HG02571 (cell line): ENCODE results near the gene CADM3.

Experiments
- ATAC-seq: cut with Tn5 transposase; IDR thresholded peaks from one replicate; pipeline ENCODE4 v1.9.1; 2021; ENCODE audit warnings: mild to moderate bottlenecking, moderate library complexity; ENCODE audit not compliant: unreplicated experiment

CADM3 gene, protein sequence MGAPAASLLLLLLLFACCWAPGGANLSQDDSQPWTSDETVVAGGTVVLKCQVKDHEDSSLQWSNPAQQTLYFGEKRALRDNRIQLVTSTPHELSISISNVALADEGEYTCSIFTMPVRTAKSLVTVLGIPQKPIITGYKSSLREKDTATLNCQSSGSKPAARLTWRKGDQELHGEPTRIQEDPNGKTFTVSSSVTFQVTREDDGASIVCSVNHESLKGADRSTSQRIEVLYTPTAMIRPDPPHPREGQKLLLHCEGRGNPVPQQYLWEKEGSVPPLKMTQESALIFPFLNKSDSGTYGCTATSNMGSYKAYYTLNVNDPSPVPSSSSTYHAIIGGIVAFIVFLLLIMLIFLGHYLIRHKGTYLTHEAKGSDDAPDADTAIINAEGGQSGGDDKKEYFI

DNA sequence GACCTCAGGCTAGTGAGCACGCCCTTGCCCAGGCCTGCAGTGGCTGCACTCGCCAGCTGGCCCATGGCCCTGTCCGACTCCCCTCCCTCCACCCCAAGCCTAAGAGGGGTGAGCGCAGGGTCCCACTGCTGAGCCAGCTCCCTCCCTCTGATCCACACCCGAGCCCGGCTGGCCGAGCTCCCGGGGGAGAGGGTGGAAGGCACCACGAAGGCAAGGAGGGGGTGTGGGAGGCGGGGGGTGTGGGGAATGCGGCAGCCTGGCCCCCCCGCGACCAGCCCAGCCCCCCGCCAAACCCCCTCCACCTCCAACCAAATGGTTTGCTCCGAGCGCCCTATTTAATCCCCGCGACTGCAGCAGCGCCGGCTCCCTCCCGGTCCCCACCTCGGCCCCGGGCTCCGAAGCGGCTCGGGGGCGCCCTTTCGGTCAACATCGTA is at the start of gene CADM3:
Gene CADM3, plus strand, starts transcription at position 362 of the 434 bp plus-strand sequence. CDS start 151 bp downstream, outside the sequence.
- ATAC-seq = no peak

DNA sequence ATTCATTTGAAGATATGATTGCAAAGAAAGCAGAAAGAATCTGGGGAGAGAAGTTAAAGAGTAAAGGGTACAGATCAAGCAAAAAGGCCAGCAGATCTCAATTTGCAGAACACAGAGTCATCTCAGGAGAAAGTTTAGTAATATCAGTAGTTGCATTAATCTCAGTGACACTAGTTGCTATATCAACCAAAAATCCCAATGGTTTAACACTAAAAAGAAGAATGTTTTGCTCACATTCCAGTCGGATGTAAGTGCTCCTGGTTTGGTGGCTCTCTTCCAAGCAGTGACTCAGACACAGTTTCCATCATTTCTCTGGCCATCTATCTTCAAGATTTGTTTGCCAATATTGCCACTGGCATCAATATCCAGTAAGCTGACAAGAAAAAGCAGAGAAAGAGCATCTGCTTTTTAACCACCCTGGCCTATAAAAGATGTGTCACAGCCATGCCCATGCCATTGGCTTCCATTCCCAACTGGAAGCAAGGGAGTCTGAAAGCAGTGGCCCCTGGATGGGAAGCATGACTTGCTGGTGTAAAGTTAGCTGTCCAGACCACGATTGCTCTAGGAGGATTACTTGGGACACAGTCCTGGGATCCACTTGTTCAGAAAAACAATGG is 49.3 kb upstream of the CADM3 start:
- ATAC-seq = peak; percentile 81

DNA sequence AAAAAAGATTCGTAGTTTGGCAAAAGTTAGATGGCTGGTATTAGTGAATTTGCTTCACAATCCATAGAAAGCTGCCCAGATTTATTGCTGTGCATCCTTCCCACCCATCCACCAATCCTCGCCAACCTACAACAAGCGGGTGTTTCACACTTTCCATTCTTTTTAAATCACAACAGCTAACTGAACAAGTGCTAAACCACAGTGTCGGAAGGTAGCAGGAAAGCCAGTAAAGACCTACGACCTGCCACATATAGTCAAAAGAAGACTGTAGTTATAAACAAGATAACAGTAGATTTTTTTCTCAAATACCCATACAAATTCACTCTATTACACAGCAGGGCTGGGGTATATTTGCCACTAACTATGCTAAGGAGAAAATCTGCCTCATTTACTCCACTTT is 47.8 kb upstream of the CADM3 start:
- ATAC-seq = no peak

DNA sequence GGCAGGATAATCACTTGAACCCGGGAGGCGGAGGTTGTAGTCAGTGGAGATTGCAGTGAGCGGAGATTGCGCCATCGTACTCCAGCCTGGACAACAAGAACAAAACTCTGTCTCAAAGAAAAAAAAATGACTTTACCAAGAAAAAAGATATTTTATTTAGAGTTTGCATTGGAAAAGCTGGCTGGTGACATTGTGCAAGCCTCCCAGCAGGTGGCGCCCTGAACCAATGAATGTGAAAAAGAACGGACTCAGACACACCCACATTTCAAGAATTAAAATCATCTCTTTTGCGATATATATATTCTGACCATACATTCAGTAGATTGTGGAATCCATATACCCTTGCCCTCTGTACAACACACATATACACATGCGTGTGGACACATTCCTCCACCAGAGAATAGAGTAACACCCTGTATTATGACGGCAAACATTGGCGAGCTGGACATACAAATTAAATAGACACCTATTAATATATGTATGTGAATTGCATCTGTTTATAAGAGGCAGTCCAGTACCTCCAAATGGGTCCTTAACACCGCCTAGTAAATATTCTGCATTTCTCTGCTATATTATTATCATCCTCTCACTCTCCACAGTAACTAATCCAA is 39.0 kb upstream of the CADM3 start:
- no peak for ATAC-seq

DNA sequence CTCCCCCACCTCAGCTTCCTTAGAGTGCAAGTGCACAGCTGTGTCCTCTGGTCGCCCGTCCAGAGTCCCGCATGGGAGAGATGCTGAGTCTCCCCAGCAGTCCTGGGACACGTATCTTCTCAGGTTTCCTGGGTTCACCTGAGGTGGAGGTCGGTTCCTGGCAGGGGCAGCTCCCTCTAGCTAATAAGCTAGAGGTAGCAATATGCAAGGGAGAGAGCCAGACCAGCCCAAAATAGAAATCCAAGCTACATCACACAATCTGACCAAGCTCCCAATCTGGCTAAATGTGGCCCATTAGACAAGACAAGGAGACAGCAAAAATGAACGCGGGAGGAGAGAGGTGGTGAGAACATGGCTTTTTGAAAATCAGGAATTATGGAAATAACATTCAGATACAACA is 30.9 kb upstream of the CADM3 start:
- no peak for ATAC-seq

DNA sequence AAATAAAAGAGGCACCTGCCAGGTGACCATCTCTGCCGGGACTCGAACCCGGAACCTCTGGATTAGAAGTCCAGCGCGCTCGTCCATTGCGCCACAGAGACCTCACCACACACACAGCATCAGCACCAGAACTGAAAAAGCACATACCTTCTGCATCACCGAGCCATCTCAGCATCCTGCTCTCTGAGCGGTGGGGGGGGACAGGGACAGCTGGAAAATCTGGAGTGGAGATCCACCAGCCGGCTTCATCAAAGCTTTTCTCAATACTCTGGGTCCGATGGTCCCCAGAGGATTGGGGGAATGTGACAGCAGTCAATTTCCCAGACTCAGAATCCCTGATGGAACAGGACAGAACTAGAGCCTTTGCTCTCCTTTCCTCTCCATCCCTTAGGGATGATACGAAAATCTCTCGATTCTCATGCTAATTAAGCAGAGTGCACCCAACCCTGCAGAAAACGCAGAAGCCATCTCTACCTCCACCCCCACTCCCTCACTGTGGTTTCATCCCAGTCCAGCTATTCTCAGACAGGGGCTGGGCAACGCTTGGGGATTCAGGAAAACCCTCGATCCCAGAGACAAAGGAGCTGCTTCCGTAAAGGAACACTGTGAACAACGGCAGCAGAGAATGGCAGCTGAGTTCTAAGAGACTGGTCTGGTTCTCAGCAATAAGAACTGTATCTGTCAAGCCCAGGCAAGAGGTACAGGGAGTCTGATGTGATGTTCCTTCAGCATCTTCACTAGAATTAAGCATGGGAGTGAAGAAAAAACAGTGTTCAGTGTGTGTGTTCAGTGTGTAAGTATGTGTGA is 29.6 kb upstream of the CADM3 start:
- no peak for ATAC-seq

DNA sequence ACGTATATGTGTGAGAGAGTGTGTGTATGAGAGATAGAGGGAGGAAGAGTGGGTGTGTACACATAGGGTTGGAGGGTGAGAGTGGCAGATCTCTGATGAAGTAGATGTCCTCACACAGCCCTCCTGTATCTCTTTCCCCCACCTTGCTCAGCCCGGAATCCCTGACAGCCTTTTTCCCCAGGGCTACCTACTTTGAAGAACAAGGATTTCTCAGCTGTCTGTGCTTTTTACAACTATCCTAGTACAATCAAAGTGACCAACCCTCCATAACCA is 29.1 kb upstream of the CADM3 start:
- no peak for ATAC-seq

DNA sequence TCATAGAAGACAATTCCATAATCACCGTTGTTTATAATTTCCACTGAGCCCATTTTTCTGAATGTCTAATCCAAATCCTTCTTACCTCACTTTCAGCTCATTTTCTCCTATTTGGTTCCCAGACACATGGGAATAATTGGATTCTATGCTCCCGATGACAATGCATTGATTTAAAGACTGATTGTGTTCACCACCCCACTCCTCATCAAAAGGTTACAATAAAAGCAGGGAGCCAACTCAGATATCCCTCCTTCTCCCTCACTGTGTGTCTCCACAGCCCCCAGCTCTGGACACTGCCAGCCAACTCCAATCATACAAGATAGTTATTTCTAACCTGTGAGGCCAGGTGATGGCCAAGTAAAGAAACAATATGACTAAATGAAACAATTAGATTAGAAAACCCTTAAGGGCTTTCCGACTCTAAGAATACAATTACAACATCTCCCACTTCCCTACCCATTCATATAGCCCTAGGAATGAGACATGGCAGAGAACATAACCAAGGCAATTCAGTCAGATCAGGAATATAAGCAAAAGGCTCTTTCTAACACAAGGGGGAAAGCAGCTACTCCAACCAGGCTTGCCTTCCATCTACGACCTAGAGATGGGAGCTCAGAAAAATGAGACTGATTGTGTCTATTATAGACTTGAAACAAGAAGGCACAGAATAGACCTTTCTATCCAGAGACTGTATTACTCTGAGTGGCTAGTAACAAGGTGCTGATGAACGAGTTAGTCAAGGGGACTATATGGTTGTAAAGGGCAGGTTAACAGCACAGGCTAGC is 28.5 kb upstream of the CADM3 start:
- ATAC-seq = no peak

DNA sequence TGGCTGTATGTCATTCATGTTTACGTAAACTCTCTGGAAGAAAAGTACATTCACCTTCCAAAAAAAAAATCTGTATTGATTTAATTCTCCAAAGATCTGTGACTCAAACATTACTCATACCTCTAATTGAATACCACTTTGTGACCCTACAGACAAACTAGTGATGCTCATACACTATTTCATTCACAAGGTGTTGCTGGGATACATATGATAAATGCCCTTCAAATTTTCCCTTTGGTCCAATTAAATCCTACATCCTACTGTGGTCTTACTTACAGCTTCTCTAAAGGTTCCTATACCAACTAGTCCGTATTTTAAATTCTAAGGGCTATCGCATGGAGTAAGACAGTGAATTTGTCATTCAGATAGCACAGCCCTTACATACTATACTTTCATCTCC is 26.8 kb upstream of the CADM3 start:
- ATAC-seq = no peak

DNA sequence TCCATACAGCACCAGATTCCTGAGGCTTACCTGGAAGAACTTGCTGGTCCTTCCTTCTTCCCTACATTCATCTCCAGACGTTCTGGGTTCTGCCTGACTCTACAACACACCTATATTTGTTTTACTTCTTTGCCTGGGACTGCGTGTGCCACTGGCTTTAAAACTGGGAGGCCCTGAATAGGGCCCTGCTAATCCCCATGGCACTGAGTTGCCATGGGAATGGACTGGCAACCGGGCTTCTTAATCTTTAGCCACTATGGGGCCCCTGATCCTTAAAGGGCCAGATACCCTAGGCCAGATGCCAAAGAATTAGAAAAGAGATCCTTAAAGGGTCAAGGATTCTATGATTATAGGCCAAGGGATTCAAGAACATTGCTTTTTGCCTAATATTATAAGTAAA is 24.4 kb upstream of the CADM3 start:
- no peak for ATAC-seq

DNA sequence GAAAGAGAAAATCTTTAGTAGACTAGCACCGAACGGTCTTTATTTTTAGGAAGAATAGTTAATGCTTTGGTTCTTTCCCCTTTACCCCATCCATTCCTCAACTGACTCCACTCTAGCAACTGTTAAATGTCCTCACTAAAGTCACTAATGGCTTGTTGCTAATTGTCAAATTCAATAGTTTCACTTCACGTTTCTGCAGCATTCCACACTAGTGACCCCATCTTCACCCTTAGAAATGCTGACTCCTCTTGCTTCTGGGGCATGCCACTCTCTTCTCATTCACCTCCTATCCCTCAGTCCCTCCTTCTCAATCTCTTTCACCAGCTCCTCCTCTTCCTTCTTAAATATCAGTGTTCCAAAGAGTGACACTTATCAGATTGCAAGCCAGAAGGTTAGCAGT is 19.4 kb upstream of the CADM3 start:
- no peak for ATAC-seq

DNA sequence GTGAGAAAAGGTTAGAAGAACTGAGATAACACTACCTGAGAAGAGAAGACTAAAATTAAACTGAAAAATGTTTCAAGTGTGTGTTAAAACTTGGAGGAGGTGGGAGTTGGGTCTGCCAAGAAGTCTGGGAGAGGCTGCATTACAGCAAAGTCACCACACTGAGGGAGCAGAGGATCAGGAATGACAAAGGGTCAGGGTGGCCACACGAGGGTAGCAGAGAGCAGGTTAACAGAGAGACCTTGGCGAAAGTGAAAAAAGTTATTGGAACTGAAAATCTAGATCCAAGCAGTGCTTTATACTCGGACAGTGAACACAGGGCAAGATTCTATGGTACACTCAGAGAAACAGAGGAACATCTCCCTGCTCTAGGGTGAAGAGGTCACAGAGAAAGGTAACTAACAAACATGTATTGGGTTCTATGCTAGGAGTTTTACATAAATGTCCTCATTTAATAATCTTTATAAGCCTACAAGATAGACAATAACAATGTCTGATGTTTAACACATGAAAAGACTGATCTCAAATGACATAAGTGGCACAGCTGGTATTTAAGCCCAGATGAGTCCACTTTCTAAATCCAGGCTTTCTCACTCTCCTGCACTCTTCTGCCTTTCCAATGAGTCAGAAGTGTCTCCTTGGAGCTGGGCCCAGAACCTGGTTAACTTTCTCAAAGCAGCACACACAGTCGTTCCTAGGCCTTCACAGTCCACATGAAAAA is 10.3 kb upstream of the CADM3 start:
- ATAC-seq = peak; percentile 91

DNA sequence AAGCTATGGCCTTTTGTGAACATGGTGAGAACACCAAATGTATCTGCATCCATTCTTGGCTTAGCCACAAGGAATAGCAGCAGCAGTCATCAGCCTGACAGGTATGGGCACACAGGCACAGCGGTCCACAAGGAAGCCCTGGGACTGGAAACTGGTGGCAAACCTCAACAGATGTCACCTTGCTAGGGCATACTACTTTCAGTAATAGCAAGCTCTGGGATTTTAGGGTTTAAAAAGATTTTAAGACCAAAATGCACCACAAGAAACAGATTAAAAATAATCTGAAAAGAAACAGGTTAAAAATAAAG is 9.7 kb upstream of the CADM3 start:
- ATAC-seq = no peak

DNA sequence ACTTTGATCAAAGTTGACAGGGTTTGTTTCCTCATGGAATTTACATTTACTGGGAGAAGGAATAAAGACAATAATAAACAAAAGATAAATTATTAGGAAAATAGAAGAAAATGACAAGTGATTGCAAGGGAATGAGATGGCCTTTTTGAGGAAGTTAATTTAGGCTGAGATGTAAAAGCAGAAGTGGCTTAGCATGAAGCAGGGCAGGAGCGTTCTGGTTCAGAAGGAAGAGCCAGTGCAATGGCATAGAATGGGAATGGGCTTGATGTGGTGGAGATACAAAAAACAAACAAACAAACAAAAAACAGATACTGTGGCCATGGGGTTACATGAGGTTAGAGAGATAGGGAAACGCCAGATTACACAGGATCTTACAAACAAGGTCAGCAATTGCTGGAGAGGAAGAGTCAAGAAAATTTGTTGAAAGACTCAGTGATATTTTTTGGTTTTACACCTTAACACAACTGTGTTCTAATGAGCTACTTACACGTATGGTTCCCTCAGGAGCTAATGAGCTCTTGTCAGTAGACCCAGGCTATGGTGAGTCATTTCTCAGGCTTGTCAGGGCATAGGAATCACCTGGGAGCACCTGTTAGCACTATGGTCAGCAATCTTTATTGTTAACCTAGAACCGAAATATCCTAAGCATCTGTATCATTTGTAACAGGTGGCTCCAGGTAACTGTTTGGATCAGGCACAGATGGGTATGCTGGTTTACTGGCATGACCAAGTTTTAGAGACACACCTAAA is 8.7 kb upstream of the CADM3 start:
- no peak for ATAC-seq

DNA sequence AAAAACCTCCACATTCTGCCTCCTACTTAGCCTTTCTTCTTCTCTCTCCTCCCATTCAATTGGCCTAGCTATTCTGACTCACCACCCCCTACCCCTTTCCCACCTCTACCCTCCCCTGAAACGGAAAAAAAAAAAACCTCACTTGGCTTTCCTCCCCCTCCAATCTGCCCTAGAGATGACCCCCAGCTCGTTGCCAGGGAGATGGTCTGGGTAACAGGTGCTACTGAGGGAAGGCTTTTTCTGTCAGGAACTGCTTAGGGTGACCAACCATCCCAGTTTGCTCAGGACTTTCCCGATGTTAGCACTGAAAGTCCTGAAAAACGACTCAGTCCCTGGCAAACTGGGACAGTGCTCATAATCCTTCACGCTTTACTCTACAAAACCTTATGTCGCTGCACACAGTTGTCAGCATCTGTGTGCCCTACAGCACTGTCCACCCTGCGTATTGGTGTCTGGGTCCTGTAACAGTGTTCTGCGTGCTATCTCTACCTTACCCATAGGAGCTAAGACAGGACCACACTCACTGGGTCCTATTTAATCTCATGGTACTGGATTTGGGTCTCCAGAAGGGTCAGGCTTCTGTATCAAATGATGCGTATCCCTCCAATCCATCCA is 7.7 kb upstream of the CADM3 start:
- ATAC-seq = no peak

DNA sequence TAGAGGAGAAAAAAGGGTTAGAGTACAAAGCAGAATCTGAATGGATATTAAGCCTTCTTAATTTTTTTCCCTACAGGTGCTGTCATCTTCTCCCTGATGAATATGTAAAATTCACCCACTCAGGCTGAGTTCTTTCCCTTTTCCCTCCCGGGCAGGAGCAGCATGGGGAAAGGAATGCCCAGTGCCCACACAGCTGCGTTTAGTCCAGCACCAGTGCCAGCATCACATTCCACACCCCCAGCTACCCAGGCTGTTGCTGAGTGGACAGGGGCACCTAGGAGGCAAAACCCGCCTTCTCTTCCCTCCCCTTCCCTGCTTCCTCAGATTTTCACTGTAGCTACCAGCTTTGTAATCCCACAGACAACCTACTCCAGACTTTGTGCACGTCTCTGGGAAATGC is 3.4 kb upstream of the CADM3 start:
- ATAC-seq = no peak

DNA sequence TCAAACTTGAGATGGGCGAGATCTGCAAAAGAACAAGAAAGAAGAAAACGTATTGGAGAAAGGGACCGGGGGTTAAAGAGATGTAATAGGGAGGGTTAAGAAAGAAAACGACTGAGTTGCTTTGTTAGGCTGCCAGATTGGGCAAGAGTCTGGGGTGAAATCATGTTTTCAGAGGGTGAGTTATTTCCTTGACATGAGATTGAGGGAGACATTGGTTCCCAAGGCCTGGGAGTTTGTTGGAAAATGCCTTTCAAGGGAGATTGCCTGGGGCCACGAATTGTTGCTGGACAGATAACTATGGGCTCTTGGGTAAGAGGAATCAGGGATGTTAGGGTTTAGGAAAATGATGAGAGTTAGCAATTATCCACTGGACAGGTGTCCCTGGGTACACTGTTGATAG is 776 bp upstream of the CADM3 start:
- ATAC-seq = no peak

DNA sequence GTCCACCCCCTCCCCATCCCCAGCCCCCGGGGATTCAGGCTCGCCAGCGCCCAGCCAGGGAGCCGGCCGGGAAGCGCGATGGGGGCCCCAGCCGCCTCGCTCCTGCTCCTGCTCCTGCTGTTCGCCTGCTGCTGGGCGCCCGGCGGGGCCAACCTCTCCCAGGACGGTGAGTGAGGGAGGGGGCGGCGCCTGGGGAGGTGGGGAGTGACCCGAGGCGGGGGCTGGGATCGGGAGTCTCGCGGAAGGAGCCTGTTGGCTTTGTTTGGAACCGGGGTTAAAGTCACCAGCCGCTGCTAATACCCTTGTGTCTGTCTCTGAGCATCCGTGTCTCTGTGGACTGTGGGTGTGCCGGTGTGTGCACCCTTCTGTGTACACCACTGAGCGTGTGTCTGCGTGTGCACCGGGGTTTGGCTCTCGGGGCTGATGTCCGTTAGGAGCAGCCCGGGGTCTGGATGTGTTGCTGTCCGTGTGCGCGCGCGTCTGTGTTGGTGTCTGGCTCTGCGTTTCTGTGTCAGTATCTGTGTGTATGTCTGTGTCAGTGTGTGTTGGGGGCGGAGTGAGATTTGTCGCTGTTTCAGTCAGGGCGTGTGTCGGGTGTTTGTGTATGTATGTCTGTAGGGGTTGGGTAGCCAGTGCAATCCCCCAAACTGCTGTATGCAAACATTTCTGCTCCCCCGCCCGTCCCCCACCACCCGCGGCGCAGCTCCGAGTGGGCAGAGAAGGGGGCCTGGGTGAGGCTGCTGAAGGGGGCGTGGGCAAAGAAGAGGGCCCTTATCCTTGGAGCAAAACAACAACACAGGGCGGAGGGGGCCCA is 480 bp downstream of the CADM3 start:
- ATAC-seq = no peak
